ENCODE measurements around the gene PRR16. TPM values are rescaled to one million over a fixed set of nuclear protein-coding genes. Genes with fewer than 3 reads are reported as not detected.

PRR16 gene
- total RNA-seq, 2 donors from 2014 or later: 3.5 to 13.4 TPM

- Histone ChIP-seq H3K4me1 (replicated peaks) (no peaks in the 10 kb centered on the region), H3K27me3 (replicated peaks; ENCODE audit: insufficient read depth) (no peaks in the 10 kb centered on the region), H3K27ac (no peak overlapping the region), H3K4me3 (no peak overlapping the region), H3K9me3 (no peaks in the 10 kb centered on the region), H3K36me3 (no peaks in the 10 kb centered on the region)
- 76% methylated on average over 2 of the region's 2 CpGs for WGBS
- TF ChIP-seq CTCF (IDR thresholded peaks at IDR 0.05) (no peak), POLR2A (IDR thresholded peaks at IDR 0.05) (no peak), POLR2AphosphoS5 (IDR thresholded peaks at IDR 0.05) (no peak)
- no peak for DNase-seq (ENCODE audit: low spot score)
- intact Hi-C loops (cut with DNase I): no loop called here
These were observed 9.2 kb downstream of the PRR16 start for GRCh38 chr5:120473332-120473731.

GRCh38 chr5:120476063-120476462 lies 12.0 kb downstream of the PRR16 start:
- no peaks in the 10 kb centered on the region for H3K9me3 ChIP-seq
- H3K4me3 ChIP-seq: no peak overlapping the region
- no peak for DNase-seq (ENCODE audit: low spot score)
- no peaks in the 10 kb centered on the region for H3K36me3 ChIP-seq
- no peaks in the 10 kb centered on the region for H3K4me1 ChIP-seq (replicated peaks)
- TF ChIP-seq POLR2A (IDR thresholded peaks at IDR 0.05) (no peak), CTCF (IDR thresholded peaks at IDR 0.05) (no peak), POLR2AphosphoS5 (IDR thresholded peaks at IDR 0.05) (no peak)
- H3K27me3 ChIP-seq (replicated peaks; ENCODE audit: insufficient read depth): no peaks in the 10 kb centered on the region
- WGBS: 56% methylated on average over 1 of the region's 1 CpG
- intact Hi-C loops (cut with DNase I): no loop called here
- H3K27ac ChIP-seq: no peak overlapping the region

- no peaks in the 10 kb centered on the region for H3K36me3 ChIP-seq
- 72% methylated on average over 4 of the region's 4 CpGs for WGBS
- intact Hi-C loops (cut with DNase I): no loop called here
- TF ChIP-seq CTCF (IDR thresholded peaks at IDR 0.05) (no peak), POLR2AphosphoS5 (IDR thresholded peaks at IDR 0.05) (no peak), POLR2A (IDR thresholded peaks at IDR 0.05) (no peak)
- no peak overlapping the region for H3K4me3 ChIP-seq
- no peak overlapping the region for H3K27ac ChIP-seq
- H3K9me3 ChIP-seq: no peaks in the 10 kb centered on the region
- H3K27me3 ChIP-seq (replicated peaks; ENCODE audit: insufficient read depth): no peaks in the 10 kb centered on the region
- no peak for DNase-seq (ENCODE audit: low spot score)
- no peaks in the 10 kb centered on the region for H3K4me1 ChIP-seq (replicated peaks)
These were observed 15.0 kb downstream of the PRR16 start for GRCh38 chr5:120479066-120479465.

GRCh38 chr5:120499876-120500563 lies 35.9 kb downstream of the PRR16 start:
- DNase-seq (ENCODE audit: low spot score): no peak
- H3K36me3 ChIP-seq: no peaks in the 10 kb centered on the region
- TF ChIP-seq POLR2A (IDR thresholded peaks at IDR 0.05): no peak
- TF ChIP-seq POLR2AphosphoS5 (IDR thresholded peaks at IDR 0.05): no peak
- no peak for TF ChIP-seq CTCF (IDR thresholded peaks at IDR 0.05)
- 81% methylated on average over 5 of the region's 5 CpGs for WGBS
- no peaks in the 10 kb centered on the region for H3K27me3 ChIP-seq (replicated peaks; ENCODE audit: insufficient read depth)
- intact Hi-C loops (cut with DNase I): no loop called here
- no peaks in the 10 kb centered on the region for H3K9me3 ChIP-seq
- no peak overlapping the region for H3K27ac ChIP-seq
- H3K4me3 ChIP-seq: no peak overlapping the region
- H3K4me1 ChIP-seq (replicated peaks): no peaks in the 10 kb centered on the region

- TF ChIP-seq POLR2AphosphoS5 (IDR thresholded peaks at IDR 0.05): no peak
- TF ChIP-seq CTCF (IDR thresholded peaks at IDR 0.05): no peak
- no peak for TF ChIP-seq POLR2A (IDR thresholded peaks at IDR 0.05)
- intact Hi-C loops (cut with DNase I): no loop called here
These were observed 38.4 kb downstream of the PRR16 start for GRCh38 chr5:120502531-120502930.

More at GRCh38 chr5:120502531-120502930, 38.4 kb downstream of the PRR16 start:
- Histone ChIP-seq H3K36me3 (no peaks in the 10 kb centered on the region), H3K9me3 (no peaks in the 10 kb centered on the region), H3K27me3 (replicated peaks; ENCODE audit: insufficient read depth) (no peaks in the 10 kb centered on the region), H3K4me1 (replicated peaks) (no peaks in the 10 kb centered on the region), H3K27ac (no peak overlapping the region), H3K4me3 (no peak overlapping the region)
- no peak for DNase-seq (ENCODE audit: low spot score)
- 88% methylated on average over 4 of the region's 4 CpGs for WGBS
